CD8-positive, alpha-beta memory T cell (primary cell): ENCODE results near the gene RAB3GAP2. TPM values are rescaled to one million over a fixed set of nuclear protein-coding genes. Genes with fewer than 3 reads are reported as not detected.
A peak's percentile ranks its signal among the peaks of the same experiment; 100 is the strongest.

Source experiments
- CTCF ChIA-PET: fragments of 350-600 bp; sonication (Branson Sonifier 250); formaldehyde crosslinking; loops from one replicate; lab custom pipeline; 2021; ENCODE audit warnings: antibody characterized with exemption; lab: Charles Lee
- POLR2A ChIA-PET: fragments of 350-600 bp; sonication (Branson Sonifier 250); formaldehyde crosslinking; loops from one replicate; lab custom pipeline; 2021; ENCODE audit warnings: antibody characterized with exemption; lab: Charles Lee
- DNase-seq, 5 donors: peaks; one replicate each; pipeline versions ENCODE4 v3.0.0 to v3.0.0-alpha.2; 2020 to 2022; ENCODE audit warnings: mixed read lengths in 1 of 5
- H3K27ac ChIP-seq: one replicate; pipeline ENCODE4 v1.7.0; 2013; ENCODE audit warnings: low read depth, mild to moderate bottlenecking, low read length, moderate library complexity
- H3K27me3 ChIP-seq: 2 replicates; pipeline ENCODE4 v1.7.0; 2013; ENCODE audit warnings: low read length, mild to moderate bottlenecking; ENCODE audit not compliant: insufficient read depth, poor library complexity, severe bottlenecking
- H3K36me3 ChIP-seq: 2 replicates; pipeline ENCODE4 v1.7.0; 2013; ENCODE audit warnings: mild to moderate bottlenecking, low read length, moderate library complexity; ENCODE audit not compliant: insufficient read depth
- H3K4me1 ChIP-seq: 2 replicates; pipeline ENCODE4 v1.7.0; 2013; ENCODE audit warnings: mild to moderate bottlenecking, low read length, moderate library complexity; ENCODE audit not compliant: insufficient read depth
- H3K4me3 ChIP-seq: 2 replicates; pipeline ENCODE4 v1.7.0; 2013; ENCODE audit warnings: mild to moderate bottlenecking, low read length
- H3K9me3 ChIP-seq: 2 replicates; pipeline ENCODE4 v1.7.0; 2013; ENCODE audit warnings: mild to moderate bottlenecking, low read length
- H3K27ac Mint-ChIP-seq, 8 donors: one replicate each; pipeline ENCODE4 v1.8.0; 2020 to 2021; ENCODE audit warnings: mixed read lengths in 8 of 8, mild to moderate bottlenecking in 6 of 8, inconsistent platforms in 3 of 8, moderate library complexity in 3 of 8
- H3K27me3 Mint-ChIP-seq, 2 donors: one replicate each; pipeline ENCODE4 v1.8.0; 2020 to 2021; ENCODE audit warnings: mixed read lengths in 2 of 2, mild to moderate bottlenecking in 1 of 2, moderate library complexity in 1 of 2
- H3K36me3 Mint-ChIP-seq, 3 donors: one replicate each; pipeline ENCODE4 v1.8.0; 2020 to 2021; ENCODE audit warnings: mixed read lengths in 3 of 3, inconsistent platforms in 1 of 3, mild to moderate bottlenecking in 1 of 3
- H3K4me1 Mint-ChIP-seq, 3 donors: one replicate each; pipeline ENCODE4 v1.8.0; 2020 to 2021; ENCODE audit warnings: mixed read lengths in 3 of 3, inconsistent platforms in 1 of 3, mild to moderate bottlenecking in 1 of 3
- H3K4me3 Mint-ChIP-seq, 7 donors: one replicate each; pipeline ENCODE4 v1.8.0; 2020 to 2021; ENCODE audit warnings: mixed read lengths in 7 of 7, mild to moderate bottlenecking in 6 of 7, moderate library complexity in 4 of 7, inconsistent platforms in 2 of 7
- H3K9me3 Mint-ChIP-seq, 5 donors: one replicate each; pipeline ENCODE4 v1.8.0; 2020 to 2022; ENCODE audit warnings: mixed read lengths in 5 of 5, mild to moderate bottlenecking in 3 of 5, moderate library complexity in 2 of 5, inconsistent platforms in 1 of 5
- polyA plus RNA-seq: library from polyadenylated mRNA; unstranded; fragments of 300-500 nt; fragmentation: Illumina TruSeq; gene quantifications from one replicate; pipeline ENCODE4 v1.2.3, GENCODE V29; 2021
- total RNA-seq, 2 experiments: library from RNA; stranded (reverse); gene quantifications; one replicate each; pipeline ENCODE4 v1.2.3, GENCODE V29; 2021

The RAB3GAP2 gene
- total and polyA plus RNA-seq, 3 experiments from 2014 or later: 26.3 to 44.8 (median 41.8) TPM

GRCh38 chr1:220189750-220190347, 82.4 kb downstream of the RAB3GAP2 start:
- Mint-ChIP-seq H3K4me3 (no peak overlapping the region), H3K27me3 (no peaks in the 10 kb centered on the region), H3K36me3 (peaks cover 8 to 82% (median 23%) of the 10 kb centered on the region in 3 donors), H3K4me1 (no peaks in the 10 kb centered on the region), H3K9me3 (no peaks in the 10 kb centered on the region), H3K27ac (peak overlapping the region in 1 of 8 donors; percentile 77)
- peak in 1 of 5 donors; percentile 3 for DNase-seq
- Histone ChIP-seq H3K36me3 (peaks cover 32% of the 10 kb centered on the region), H3K4me3 (no peak overlapping the region), H3K9me3 (no peaks in the 10 kb centered on the region), H3K27me3 (no peaks in the 10 kb centered on the region), H3K4me1 (no peaks in the 10 kb centered on the region), H3K27ac (no peak overlapping the region)
- ChIA-PET POLR2A (no interaction called here), CTCF (interaction anchor here (1.0 to 1.3 kb wide), 3 partner anchors 9 to 543 kb away, joined by 3 to 4 read pairs (median 3); partner anchors contain the start of gene RAB3GAP2)

GRCh38 chr1:220188538-220188937, 83.7 kb downstream of the RAB3GAP2 start:
- CTCF ChIA-PET: interaction anchor here (1.7 kb wide), 1 partner anchor 10 kb away, joined by 5 read pairs; no protein-coding TSS in a partner anchor
- no peaks in the 10 kb centered on the region for H3K27me3 Mint-ChIP-seq
- DNase-seq: no peak
- Histone ChIP-seq H3K4me3 (no peak overlapping the region), H3K36me3 (peaks cover 28% of the 10 kb centered on the region), H3K27ac (no peak overlapping the region), H3K4me1 (no peaks in the 10 kb centered on the region), H3K27me3 (no peaks in the 10 kb centered on the region), H3K9me3 (no peaks in the 10 kb centered on the region)
- no peaks in the 10 kb centered on the region for H3K9me3 Mint-ChIP-seq
- peaks cover 8 to 76% (median 24%) of the 10 kb centered on the region in 3 donors for H3K36me3 Mint-ChIP-seq
- H3K4me1 Mint-ChIP-seq: no peaks in the 10 kb centered on the region
- no peak overlapping the region for H3K27ac Mint-ChIP-seq
- H3K4me3 Mint-ChIP-seq: no peak overlapping the region
- POLR2A ChIA-PET: no interaction called here

- Histone ChIP-seq H3K4me1 (no peaks in the 10 kb centered on the region), H3K27me3 (no peaks in the 10 kb centered on the region), H3K36me3 (peaks cover 13% of the 10 kb centered on the region), H3K4me3 (no peak overlapping the region), H3K27ac (no peak overlapping the region), H3K9me3 (no peaks in the 10 kb centered on the region)
- peaks cover 0 to 72% (median 23%) of the 10 kb centered on the region in 3 donors for H3K36me3 Mint-ChIP-seq
- H3K27ac Mint-ChIP-seq: peak overlapping the region in 4 of 8 donors; percentile 7 to 58 (median 35)
- no peaks in the 10 kb centered on the region for H3K9me3 Mint-ChIP-seq
- no peaks in the 10 kb centered on the region for H3K4me1 Mint-ChIP-seq
- no peak for DNase-seq
- H3K4me3 Mint-ChIP-seq: no peak overlapping the region
- CTCF ChIA-PET: interaction anchor here (1.5 to 1.7 kb wide), 3 partner anchors 11 to 24 kb away, joined by 3 to 5 read pairs (median 4); no protein-coding TSS in a partner anchor
- no peaks in the 10 kb centered on the region for H3K27me3 Mint-ChIP-seq
- POLR2A ChIA-PET: no interaction called here
Measured at GRCh38 chr1:220186752-220187151, 85.5 kb downstream of the RAB3GAP2 start.

GRCh38 chr1:220184506-220184905, 87.7 kb downstream of the RAB3GAP2 start:
- Mint-ChIP-seq H3K36me3 (peaks cover 12 to 73% (median 34%) of the 10 kb centered on the region in 3 donors), H3K4me3 (no peak overlapping the region), H3K27ac (peak overlapping the region in 1 of 8 donors; percentile 66), H3K9me3 (no peaks in the 10 kb centered on the region), H3K27me3 (no peaks in the 10 kb centered on the region), H3K4me1 (peaks cover 0 to under 1% (median under 1%) of the 10 kb centered on the region in 3 donors)
- Histone ChIP-seq H3K36me3 (peaks cover 8% of the 10 kb centered on the region), H3K27ac (no peak overlapping the region), H3K27me3 (no peaks in the 10 kb centered on the region), H3K4me3 (no peak overlapping the region), H3K9me3 (no peaks in the 10 kb centered on the region), H3K4me1 (no peaks in the 10 kb centered on the region)
- DNase-seq: no peak
- POLR2A ChIA-PET: no interaction called here
- CTCF ChIA-PET: no interaction called here

- Histone ChIP-seq H3K4me1 (no peaks in the 10 kb centered on the region), H3K27ac (no peak overlapping the region), H3K9me3 (no peaks in the 10 kb centered on the region), H3K27me3 (no peaks in the 10 kb centered on the region), H3K4me3 (no peak overlapping the region), H3K36me3 (no peaks in the 10 kb centered on the region)
- DNase-seq: no peak
- H3K36me3 Mint-ChIP-seq: peaks cover 12 to 72% (median 32%) of the 10 kb centered on the region in 3 donors
- H3K27ac Mint-ChIP-seq: peak overlapping the region in 2 of 8 donors; percentile 22 to 23
- no peak overlapping the region for H3K4me3 Mint-ChIP-seq
- H3K9me3 Mint-ChIP-seq: no peaks in the 10 kb centered on the region
- ChIA-PET CTCF (no interaction called here), POLR2A (no interaction called here)
- H3K4me1 Mint-ChIP-seq: peaks cover 0 to 6% (median 6%) of the 10 kb centered on the region in 3 donors
- no peaks in the 10 kb centered on the region for H3K27me3 Mint-ChIP-seq
Measured at GRCh38 chr1:220182656-220183055, 89.6 kb downstream of the RAB3GAP2 start.

- Mint-ChIP-seq H3K27me3 (no peaks in the 10 kb centered on the region), H3K9me3 (no peaks in the 10 kb centered on the region), H3K27ac (peak overlapping the region in 3 of 8 donors; percentile 7 to 51 (median 32)), H3K36me3 (peaks cover 12 to 72% (median 28%) of the 10 kb centered on the region in 3 donors), H3K4me3 (no peak overlapping the region), H3K4me1 (peaks cover 0 to 10% (median 6%) of the 10 kb centered on the region in 3 donors)
- POLR2A ChIA-PET: no interaction called here
- CTCF ChIA-PET: no interaction called here
- Histone ChIP-seq H3K9me3 (no peaks in the 10 kb centered on the region), H3K4me1 (no peaks in the 10 kb centered on the region), H3K27ac (no peak overlapping the region), H3K27me3 (no peaks in the 10 kb centered on the region), H3K36me3 (peaks cover 2% of the 10 kb centered on the region), H3K4me3 (no peak overlapping the region)
- DNase-seq: no peak
Measured at GRCh38 chr1:220182111-220182510, 90.1 kb downstream of the RAB3GAP2 start.

GRCh38 chr1:220176540-220176939, 95.7 kb downstream of the RAB3GAP2 start:
- H3K36me3 Mint-ChIP-seq: peaks cover 28 to 82% (median 33%) of the 10 kb centered on the region in 3 donors

GRCh38 chr1:220170836-220171526, 101.3 kb downstream of the RAB3GAP2 start:
- H3K27me3 Mint-ChIP-seq: no peaks in the 10 kb centered on the region
- H3K27me3 ChIP-seq: no peaks in the 10 kb centered on the region
- H3K36me3 ChIP-seq: peaks cover 26% of the 10 kb centered on the region
- DNase-seq: no peak
- H3K27ac ChIP-seq: no peak overlapping the region
- H3K9me3 ChIP-seq: no peaks in the 10 kb centered on the region
- no peak overlapping the region for H3K4me3 ChIP-seq
- H3K4me1 ChIP-seq: no peaks in the 10 kb centered on the region
- peak overlapping the region in 1 of 8 donors; percentile 7 for H3K27ac Mint-ChIP-seq
- peaks cover 0 to 3% (median 0%) of the 10 kb centered on the region in 5 donors for H3K9me3 Mint-ChIP-seq
- ChIA-PET CTCF (no interaction called here), POLR2A (no interaction called here)
- no peak overlapping the region for H3K4me3 Mint-ChIP-seq
- peaks cover 38 to 84% (median 40%) of the 10 kb centered on the region in 3 donors for H3K36me3 Mint-ChIP-seq
- peaks cover 0 to 4% (median 0%) of the 10 kb centered on the region in 3 donors for H3K4me1 Mint-ChIP-seq

More at GRCh38 chr1:220176540-220176939, 95.7 kb downstream of the RAB3GAP2 start:
- H3K27me3 Mint-ChIP-seq: no peaks in the 10 kb centered on the region
- Histone ChIP-seq H3K9me3 (no peaks in the 10 kb centered on the region), H3K27ac (no peak overlapping the region), H3K4me1 (no peaks in the 10 kb centered on the region), H3K36me3 (peaks cover 12% of the 10 kb centered on the region), H3K27me3 (no peaks in the 10 kb centered on the region), H3K4me3 (no peak overlapping the region)
- POLR2A ChIA-PET: no interaction called here
- peaks cover 4 to 15% (median 10%) of the 10 kb centered on the region in 3 donors for H3K4me1 Mint-ChIP-seq
- no peak overlapping the region for H3K4me3 Mint-ChIP-seq
- peak overlapping the region in 1 of 8 donors; percentile 54 for H3K27ac Mint-ChIP-seq
- DNase-seq: no peak
- CTCF ChIA-PET: interaction anchor here (1.0 kb wide), 1 partner anchor 9 kb away, joined by 3 read pairs; no protein-coding TSS in a partner anchor
- H3K9me3 Mint-ChIP-seq: no peaks in the 10 kb centered on the region
